Activated CD4-positive, alpha-beta memory T cell treated with anti-CD3 and anti-CD28 coated beads, Interleukin-2, amount 10 ng/mL, durations not matched to agents 7 days and 5 days (primary cell): ENCODE measurements around the gene KMT2A. TPM values are rescaled to one million over a fixed set of nuclear protein-coding genes. Genes with fewer than 3 reads are reported as not detected.
"Not testable (repeated sequence)": the region's sequence is repeated elsewhere in the genome, so short reads cannot be mapped to it uniquely, and the experiment has no call there.

ENCODE experiments used
- CTCF ChIA-PET: fragments of 350-600 bp; sonication (Branson Sonifier 250); formaldehyde crosslinking; loops from one replicate; lab custom pipeline; 2021; ENCODE audit warnings: antibody characterized with exemption, inconsistent platforms; lab: Charles Lee
- POLR2A ChIA-PET: fragments of 350-600 bp; sonication (Branson Sonifier 250); formaldehyde crosslinking; loops from one replicate; lab custom pipeline; 2021; ENCODE audit warnings: antibody characterized with exemption; lab: Charles Lee
- DNase-seq: peaks from one replicate; pipeline ENCODE4 v3.0.0-alpha.2; 2020
- H3K27ac Mint-ChIP-seq: one replicate; pipeline ENCODE4 v1.8.0; 2021; ENCODE audit warnings: mild to moderate bottlenecking, mixed read lengths
- H3K27me3 Mint-ChIP-seq: one replicate; pipeline ENCODE4 v1.8.0; 2021; ENCODE audit warnings: mixed read lengths
- H3K36me3 Mint-ChIP-seq: one replicate; pipeline ENCODE4 v1.8.0; 2021; ENCODE audit warnings: low read depth, mixed read lengths
- H3K4me1 Mint-ChIP-seq: one replicate; pipeline ENCODE4 v1.8.0; 2021; ENCODE audit warnings: mixed read lengths
- H3K4me3 Mint-ChIP-seq: one replicate; pipeline ENCODE4 v1.8.0; 2021; ENCODE audit warnings: mild to moderate bottlenecking, mixed read lengths
- H3K9me3 Mint-ChIP-seq: one replicate; pipeline ENCODE4 v1.8.0; 2021; ENCODE audit warnings: mixed read lengths
- total RNA-seq, 2 experiments: library from RNA; stranded (reverse); gene quantifications; one replicate each; pipeline ENCODE4 v1.2.3, GENCODE V29; 2021

The KMT2A gene
- total RNA-seq, 2 experiments from 2014 or later = 94.6 to 102 TPM

- POLR2A ChIA-PET = no interaction called here
- CTCF ChIA-PET = interaction anchor here (0.8 kb wide), 2 partner anchors 19 to 27 kb away, joined by 3 to 4 read pairs; no protein-coding TSS in a partner anchor
- DNase-seq = no peak
- Mint-ChIP-seq H3K27ac (no peak overlapping the region), H3K4me1 (peaks cover 4% of the 10 kb centered on the region), H3K27me3 (no peaks in the 10 kb centered on the region), H3K36me3 (peaks cover 28% of the 10 kb centered on the region), H3K4me3 (no peak overlapping the region), H3K9me3 (no peaks in the 10 kb centered on the region)
These were observed 23.4 kb upstream of the KMT2A start for GRCh38 chr11:118412921-118413320.

- CTCF ChIA-PET = interaction anchor here (1.1 to 1.3 kb wide), 3 partner anchors 16 to 73 kb away, joined by 4 to 7 read pairs (median 7); no protein-coding TSS in a partner anchor
These were observed 21.1 kb upstream of the KMT2A start for GRCh38 chr11:118415062-118415738.

GRCh38 chr11:118415739-118416068 is 20.6 kb upstream of the KMT2A start:
- no peak overlapping the region for H3K27ac Mint-ChIP-seq

More at GRCh38 chr11:118415062-118415738, 21.1 kb upstream of the KMT2A start:
- no peak for DNase-seq
- no peaks in the 10 kb centered on the region for H3K9me3 Mint-ChIP-seq
- H3K27ac Mint-ChIP-seq = no peak overlapping the region
- POLR2A ChIA-PET = interaction anchor here (1.0 to 1.8 kb wide), 4 partner anchors 13 to 23 kb away, joined by 3 to 13 read pairs (median 4); partner anchors contain the start of genes ATP5MG and KMT2A
- no peaks in the 10 kb centered on the region for H3K27me3 Mint-ChIP-seq
- H3K36me3 Mint-ChIP-seq = peaks cover 11% of the 10 kb centered on the region
- H3K4me1 Mint-ChIP-seq = peaks cover 2% of the 10 kb centered on the region
- H3K4me3 Mint-ChIP-seq = no peak overlapping the region

GRCh38 chr11:118416900-118417299 is 19.4 kb upstream of the KMT2A start:
- CTCF ChIA-PET, DNase-seq, H3K9me3 Mint-ChIP-seq, H3K27ac Mint-ChIP-seq, H3K4me1 Mint-ChIP-seq, H3K36me3 Mint-ChIP-seq, H3K27me3 Mint-ChIP-seq, POLR2A ChIA-PET, H3K4me3 Mint-ChIP-seq: not testable (repeated sequence)

More at GRCh38 chr11:118415739-118416068, 20.6 kb upstream of the KMT2A start:
- no peaks in the 10 kb centered on the region for H3K27me3 Mint-ChIP-seq
- H3K4me3 Mint-ChIP-seq = no peak overlapping the region
- H3K4me1 Mint-ChIP-seq = peaks cover under 1% of the 10 kb centered on the region
- ChIA-PET CTCF (interaction anchor here (1.1 to 1.3 kb wide), 3 partner anchors 15 to 72 kb away, joined by 4 to 7 read pairs (median 7); no protein-coding TSS in a partner anchor), POLR2A (interaction anchor here (1.0 to 1.8 kb wide), 4 partner anchors 14 to 22 kb away, joined by 3 to 13 read pairs (median 4); partner anchors contain the start of genes ATP5MG and KMT2A)
- peaks cover 6% of the 10 kb centered on the region for H3K36me3 Mint-ChIP-seq
- peak; percentile 59 for DNase-seq
- H3K9me3 Mint-ChIP-seq = no peaks in the 10 kb centered on the region

- H3K27ac Mint-ChIP-seq = no peak overlapping the region
- no peak overlapping the region for H3K4me3 Mint-ChIP-seq
- no peaks in the 10 kb centered on the region for H3K9me3 Mint-ChIP-seq
- H3K36me3 Mint-ChIP-seq = peaks cover 3% of the 10 kb centered on the region
- H3K4me1 Mint-ChIP-seq = no peaks in the 10 kb centered on the region
- ChIA-PET POLR2A (no interaction called here), CTCF (interaction anchor here (1.7 kb wide), 1 partner anchor 13 kb away, joined by 4 read pairs; no protein-coding TSS in a partner anchor)
- DNase-seq = no peak
- no peaks in the 10 kb centered on the region for H3K27me3 Mint-ChIP-seq
These were observed 18.5 kb upstream of the KMT2A start for GRCh38 chr11:118417801-118418200.

GRCh38 chr11:118418766-118419165 is 17.5 kb upstream of the KMT2A start:
- no peak for DNase-seq
- H3K4me1 Mint-ChIP-seq = no peaks in the 10 kb centered on the region
- CTCF ChIA-PET = interaction anchor here (1.7 kb wide), 1 partner anchor 12 kb away, joined by 4 read pairs; no protein-coding TSS in a partner anchor
- no peaks in the 10 kb centered on the region for H3K9me3 Mint-ChIP-seq
- no peaks in the 10 kb centered on the region for H3K36me3 Mint-ChIP-seq
- H3K27me3 Mint-ChIP-seq = no peaks in the 10 kb centered on the region
- no peak overlapping the region for H3K27ac Mint-ChIP-seq
- POLR2A ChIA-PET = interaction anchor here (0.7 kb wide), 1 partner anchor 17 kb away, joined by 4 read pairs; no protein-coding TSS in a partner anchor
- H3K4me3 Mint-ChIP-seq = no peak overlapping the region

- Mint-ChIP-seq H3K4me1 (no peaks in the 10 kb centered on the region), H3K27me3 (no peaks in the 10 kb centered on the region), H3K4me3 (no peak overlapping the region), H3K36me3 (no peaks in the 10 kb centered on the region), H3K27ac (no peak overlapping the region), H3K9me3 (no peaks in the 10 kb centered on the region)
- ChIA-PET POLR2A (interaction anchor here (3.1 kb wide), 1 partner anchor 8 kb away, joined by 17 read pairs; the partner anchor contains the start of gene KMT2A), CTCF (no interaction called here)
- no peak for DNase-seq
These were observed 8.6 kb upstream of the KMT2A start for GRCh38 chr11:118427707-118428106.

GRCh38 chr11:118430956-118431355 is 5.3 kb upstream of the KMT2A start:
- Mint-ChIP-seq H3K36me3 (no peaks in the 10 kb centered on the region), H3K27me3 (no peaks in the 10 kb centered on the region), H3K27ac (no peak overlapping the region), H3K4me1 (peaks cover 17% of the 10 kb centered on the region), H3K9me3 (no peaks in the 10 kb centered on the region), H3K4me3 (no peak overlapping the region)
- ChIA-PET POLR2A (interaction anchor here (0.7 to 2.0 kb wide), 4 partner anchors 17 to 33 kb away, joined by 3 to 9 read pairs (median 6); no protein-coding TSS in a partner anchor), CTCF (interaction anchor here (0.8 to 2.1 kb wide), 8 partner anchors 13 to 57 kb away, joined by 3 to 7 read pairs (median 4); no protein-coding TSS in a partner anchor)
- DNase-seq = no peak

- no peak for DNase-seq
- ChIA-PET CTCF (interaction anchor here (0.6 to 3.4 kb wide), 5 partner anchors 32 to 393 kb away, joined by 3 to 19 read pairs (median 4); partner anchors contain the start of gene ATP5MG), POLR2A (interaction anchor here (1.4 to 3.2 kb wide), 9 partner anchors 8 to 207 kb away, joined by 4 to 77 read pairs (median 11); partner anchors contain the start of genes ATP5MG and CD3D)
- no peaks in the 10 kb centered on the region for H3K9me3 Mint-ChIP-seq
- H3K27me3 Mint-ChIP-seq = no peaks in the 10 kb centered on the region
- peak overlapping the region; percentile 87 for H3K4me3 Mint-ChIP-seq
- H3K4me1 Mint-ChIP-seq = peaks cover 22% of the 10 kb centered on the region
- H3K36me3 Mint-ChIP-seq = peaks cover 8% of the 10 kb centered on the region
- H3K27ac Mint-ChIP-seq = peak overlapping the region; percentile 88
These were observed 2.2 kb upstream of the KMT2A start for GRCh38 chr11:118434123-118434552.

GRCh38 chr11:118434553-118435289 is 1.6 kb upstream of the KMT2A start:
- Mint-ChIP-seq H3K4me1 (peaks cover 28% of the 10 kb centered on the region), H3K4me3 (peak overlapping the region; percentile 87), H3K36me3 (peaks cover 14% of the 10 kb centered on the region), H3K27ac (peak overlapping the region; percentile 88), H3K27me3 (no peaks in the 10 kb centered on the region), H3K9me3 (no peaks in the 10 kb centered on the region)
- ChIA-PET POLR2A (interaction anchor here (1.0 to 3.2 kb wide), 21 partner anchors 8 to 221 kb away, joined by 3 to 77 read pairs (median 5); partner anchors contain the start of genes ATP5MG, CD3D and UBE4A), CTCF (interaction anchor here (0.6 to 3.4 kb wide), 11 partner anchors 19 to 392 kb away, joined by 3 to 19 read pairs (median 4); partner anchors contain the start of gene ATP5MG)
- peak; percentile 67 for DNase-seq

GRCh38 chr11:118435290-118435892 is 901 bp upstream of the KMT2A start:
- Mint-ChIP-seq H3K4me1 (peaks cover 35% of the 10 kb centered on the region), H3K36me3 (peaks cover 21% of the 10 kb centered on the region), H3K27me3 (no peaks in the 10 kb centered on the region), H3K9me3 (no peaks in the 10 kb centered on the region), H3K27ac (peak overlapping the region; percentile 88), H3K4me3 (peak overlapping the region; percentile 87)
- DNase-seq = peak; percentile 66
- ChIA-PET CTCF (interaction anchor here (0.8 to 3.4 kb wide), 11 partner anchors 9 to 263 kb away, joined by 3 to 19 read pairs (median 4); partner anchors contain the start of gene ATP5MG), POLR2A (interaction anchor here (1.0 to 3.2 kb wide), 27 partner anchors 9 to 449 kb away, joined by 3 to 77 read pairs (median 4); partner anchors contain the start of genes ATP5MG, CD3D, DDX6 and IL10RA)
